Jurkat, Clone E6-1 (cell line): ENCODE results near the gene SETD5.

ENCODE experiments used
- DNase-seq: peaks from one replicate; pipeline ENCODE4 v3.0.0-alpha.2; 2011; ENCODE audit warnings: low read depth, low spot score
- H3K4me3 ChIP-seq: 2 replicates; pipeline ENCODE4 v1.5.1; 2011; ENCODE audit warnings: mild to moderate bottlenecking, low read length, control low read depth, moderate library complexity

SETD5 gene

DNA sequence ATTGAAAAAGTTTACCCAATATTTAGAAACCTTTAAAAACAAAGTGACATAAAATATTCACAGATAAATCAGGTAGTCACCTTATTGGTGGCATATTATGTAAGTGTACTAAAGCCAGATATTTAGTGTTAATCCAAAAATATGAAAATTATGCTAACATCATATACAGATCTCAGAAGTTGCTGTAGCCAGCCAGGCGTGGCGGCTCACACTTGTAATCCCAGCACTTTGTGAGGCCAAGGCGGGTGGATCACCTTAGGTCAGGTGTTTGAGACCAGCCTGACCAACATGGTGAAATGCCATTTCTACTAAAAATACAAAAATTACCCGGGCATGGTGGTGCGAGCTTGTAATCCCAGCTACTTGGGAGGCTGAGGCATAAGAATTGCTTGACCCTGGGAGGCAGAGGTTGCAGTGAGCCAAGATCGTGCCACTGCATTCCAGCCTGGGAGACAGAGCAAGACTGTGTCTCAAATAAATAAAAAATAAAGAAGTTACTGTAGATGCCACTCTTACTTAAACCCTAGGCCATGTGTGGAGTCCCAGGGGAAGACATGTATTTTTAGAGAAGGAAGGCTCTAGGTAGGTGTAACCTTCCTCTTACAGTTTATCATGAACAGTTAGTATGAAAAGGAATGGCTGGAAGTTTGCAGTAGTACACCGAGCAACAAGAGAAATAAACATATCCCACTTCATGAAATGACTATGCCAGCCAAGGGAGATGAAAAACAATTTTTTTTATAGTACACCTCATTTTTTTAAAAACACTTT lies 9.6 kb downstream of the SETD5 start:
- H3K4me3 ChIP-seq = no peak overlapping the region
- no peak for DNase-seq

DNA sequence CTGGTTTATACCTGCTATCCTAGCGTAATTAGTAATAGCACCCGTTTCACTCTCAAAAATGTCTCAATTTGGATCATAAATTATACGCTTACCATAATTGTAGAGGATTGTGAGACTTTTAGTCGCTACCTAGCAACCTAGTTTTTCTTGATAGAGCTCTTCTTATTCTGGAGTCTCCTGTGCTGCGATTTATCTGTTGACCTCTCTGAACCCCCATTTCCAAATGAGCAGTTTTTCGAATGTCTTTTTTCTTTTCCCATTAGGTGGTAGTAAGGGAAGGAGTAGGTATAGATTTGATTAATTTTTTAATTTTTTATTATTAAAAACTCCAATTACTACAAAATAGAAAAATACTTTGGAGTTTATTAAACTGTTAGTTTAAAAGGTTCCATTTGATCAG lies 10.6 kb downstream of the SETD5 start:
- DNase-seq = no peak
- no peak overlapping the region for H3K4me3 ChIP-seq

DNA sequence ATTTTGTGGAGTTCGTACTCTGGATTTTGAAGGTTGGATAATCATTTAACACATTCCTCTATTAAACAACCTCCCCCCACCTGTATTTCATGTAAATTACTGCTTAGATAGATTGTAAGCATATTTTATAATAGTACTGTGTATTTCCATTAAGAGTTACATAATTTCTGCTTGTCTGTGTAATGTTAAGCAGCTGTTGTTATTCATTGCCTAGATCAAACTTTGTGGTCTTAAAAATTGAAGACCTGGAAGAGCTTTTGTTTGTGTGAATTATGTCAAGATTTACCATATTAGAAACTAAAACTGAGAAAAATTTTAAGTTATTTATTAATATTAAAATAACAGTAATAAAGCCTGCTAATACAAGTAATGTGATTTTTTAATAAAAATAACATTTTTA lies 11.1 kb downstream of the SETD5 start:
- no peak overlapping the region for H3K4me3 ChIP-seq
- no peak for DNase-seq

DNA sequence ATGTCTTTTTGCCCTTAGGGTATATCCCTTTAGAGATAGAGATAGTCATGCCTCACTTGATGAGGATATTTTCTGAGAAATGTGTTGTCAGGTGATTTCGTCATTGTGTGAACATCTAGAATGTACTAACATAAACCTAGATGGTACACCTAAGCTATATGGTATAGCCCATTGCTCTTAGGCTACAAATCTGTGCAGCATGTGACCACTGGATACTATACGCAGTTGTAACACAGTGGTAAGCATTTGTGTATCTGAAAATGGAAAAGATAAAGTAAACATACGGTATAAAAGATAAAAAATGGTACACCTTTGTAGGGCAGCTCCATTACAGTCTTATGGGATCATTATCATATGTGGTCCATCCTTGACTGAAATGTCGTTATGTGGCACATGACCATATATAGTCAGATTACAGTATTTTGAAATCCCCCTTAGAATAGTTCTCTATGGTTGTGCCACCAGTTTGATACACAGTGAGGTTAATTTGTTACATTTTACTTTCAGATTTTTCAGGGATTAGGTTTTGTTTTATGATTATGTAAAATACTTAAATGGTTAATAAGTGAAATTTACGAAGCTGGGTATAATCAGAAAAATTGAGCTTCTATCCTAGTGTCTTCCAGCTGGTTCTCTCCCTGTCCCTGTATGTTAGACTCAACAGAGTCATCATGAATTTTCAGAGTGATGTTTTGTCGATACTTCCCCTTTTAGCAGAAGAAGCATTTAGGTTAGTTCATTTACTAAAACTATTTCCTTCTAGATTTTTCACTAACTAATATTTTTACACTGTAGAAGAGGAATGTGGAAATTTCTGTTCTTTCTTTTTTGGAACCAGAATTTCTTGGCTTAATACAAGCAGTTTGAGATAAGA lies 12.8 kb downstream of the SETD5 start:
- no peak overlapping the region for H3K4me3 ChIP-seq
- no peak for DNase-seq

DNA sequence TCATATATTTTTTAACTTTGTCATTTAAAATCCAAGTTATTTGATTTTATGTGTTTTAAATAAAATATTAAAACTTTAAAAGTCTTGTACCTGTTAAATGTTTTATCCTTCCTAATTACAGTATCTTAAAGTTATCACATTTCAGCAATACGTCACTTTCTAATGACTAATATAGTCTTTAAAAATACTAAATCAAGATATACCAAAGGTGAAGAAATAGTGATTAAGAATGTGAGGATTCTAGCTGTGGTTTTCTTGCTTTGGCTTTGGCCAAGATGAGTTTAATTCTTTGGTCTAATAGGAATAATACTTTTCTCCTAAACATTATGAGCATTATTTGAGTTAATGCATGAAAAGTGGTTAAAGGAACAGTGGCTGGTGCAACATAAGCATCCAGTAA lies 13.9 kb downstream of the SETD5 start:
- no peak overlapping the region for H3K4me3 ChIP-seq

DNA sequence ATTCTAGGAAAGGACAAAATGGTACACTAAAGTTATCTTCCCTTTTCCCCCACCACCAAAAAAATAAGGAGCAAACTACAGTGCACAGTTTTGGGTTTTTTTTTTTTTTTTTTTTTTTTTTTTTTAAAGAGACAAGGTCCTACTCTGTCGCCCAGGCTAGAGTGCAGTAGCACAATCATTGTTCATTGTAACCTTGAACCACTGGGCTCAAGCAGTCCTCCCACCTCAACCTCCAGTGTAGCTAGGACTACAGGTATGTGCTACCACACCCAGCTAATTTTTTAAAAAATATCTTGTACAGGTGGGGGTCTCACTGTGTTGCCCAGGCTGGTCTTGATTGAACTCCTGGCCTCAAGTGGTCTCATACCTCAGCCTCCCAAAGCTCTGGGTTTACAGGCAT lies 14.9 kb downstream of the SETD5 start:
- H3K4me3 ChIP-seq = no peak overlapping the region
- no peak for DNase-seq

More for the DNA sequence above, 13.9 kb downstream of the SETD5 start:
- DNase-seq = no peak

DNA sequence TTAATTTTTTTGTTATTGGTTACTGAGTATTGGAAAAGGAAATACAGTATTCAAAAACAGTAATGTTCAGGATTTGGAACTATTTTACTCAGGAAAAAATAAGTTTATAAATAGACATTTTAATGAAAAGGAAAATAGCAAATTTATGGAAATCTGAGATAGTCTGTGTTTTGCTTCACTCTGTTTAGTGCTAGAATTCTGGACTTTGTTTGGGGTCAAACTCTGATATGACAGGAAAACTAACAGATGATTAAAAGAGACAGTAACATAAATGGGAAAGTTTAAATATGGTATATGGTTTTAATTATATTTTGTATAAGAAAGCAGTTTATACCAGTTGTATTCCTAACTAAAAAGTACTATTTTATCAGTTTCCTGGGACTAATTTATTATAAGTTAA lies 17.4 kb downstream of the SETD5 start:
- H3K4me3 ChIP-seq = no peak overlapping the region
- no peak for DNase-seq

DNA sequence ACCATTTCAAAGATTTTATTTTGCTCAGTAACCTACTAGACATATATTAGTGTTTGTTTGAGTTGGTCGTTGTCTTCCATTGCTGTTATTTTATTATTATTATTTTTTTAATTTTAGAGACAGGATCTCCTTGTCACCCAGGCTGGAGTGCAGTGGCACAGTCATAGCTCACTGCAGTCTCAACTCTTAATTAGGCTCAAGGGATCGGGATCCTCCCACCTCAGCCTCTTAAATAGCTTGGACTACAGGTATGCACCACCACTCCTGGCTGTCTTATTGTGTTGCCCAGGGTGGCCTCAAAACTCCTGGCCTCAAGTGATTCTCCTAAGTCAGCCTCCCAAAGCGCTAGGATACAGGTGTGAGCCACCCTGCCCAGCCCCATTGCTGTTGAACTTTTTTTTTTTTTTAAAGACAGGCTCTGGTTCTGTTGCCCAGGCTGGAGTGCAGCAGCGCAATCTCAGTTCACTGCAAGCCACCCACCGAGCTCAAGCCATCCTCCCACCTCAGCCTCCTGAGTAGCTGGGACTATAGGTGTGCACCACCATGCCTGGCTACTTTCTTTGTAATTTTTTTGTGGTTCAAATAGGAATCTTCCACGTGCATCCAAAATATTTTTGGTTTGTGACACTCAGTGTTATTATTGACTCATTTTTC lies 18.2 kb downstream of the SETD5 start:
- no peak overlapping the region for H3K4me3 ChIP-seq
- no peak for DNase-seq

DNA sequence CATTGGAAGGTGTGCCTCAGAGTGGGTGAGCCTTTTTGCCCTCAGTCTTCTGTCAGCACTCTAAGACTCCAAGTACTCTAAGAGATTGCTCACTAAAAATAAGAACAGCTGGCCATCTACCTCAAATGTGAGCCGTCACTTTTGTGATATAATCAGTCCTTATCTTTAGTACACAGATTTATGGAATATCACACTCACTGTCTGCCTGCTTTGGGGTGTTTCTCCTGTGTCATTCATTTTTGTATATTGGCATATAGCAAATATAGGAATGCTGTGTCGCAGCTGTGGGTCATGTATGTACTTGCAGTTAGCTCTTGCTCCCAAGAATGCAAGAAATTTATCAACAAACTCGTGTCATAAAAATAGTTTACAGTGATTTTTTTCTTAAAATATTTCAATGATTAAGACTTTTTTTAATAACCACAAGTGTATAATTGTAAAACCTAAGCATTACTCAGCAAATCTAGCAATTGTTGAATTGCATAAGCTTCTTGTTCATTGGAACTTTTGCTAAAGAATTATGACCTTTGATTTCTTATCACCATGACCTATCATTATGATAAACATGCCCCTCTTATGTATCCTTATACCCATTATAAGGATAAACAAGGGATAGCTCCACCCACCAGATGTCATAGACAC lies 18.8 kb downstream of the SETD5 start:
- H3K4me3 ChIP-seq = no peak overlapping the region
- DNase-seq = no peak

DNA sequence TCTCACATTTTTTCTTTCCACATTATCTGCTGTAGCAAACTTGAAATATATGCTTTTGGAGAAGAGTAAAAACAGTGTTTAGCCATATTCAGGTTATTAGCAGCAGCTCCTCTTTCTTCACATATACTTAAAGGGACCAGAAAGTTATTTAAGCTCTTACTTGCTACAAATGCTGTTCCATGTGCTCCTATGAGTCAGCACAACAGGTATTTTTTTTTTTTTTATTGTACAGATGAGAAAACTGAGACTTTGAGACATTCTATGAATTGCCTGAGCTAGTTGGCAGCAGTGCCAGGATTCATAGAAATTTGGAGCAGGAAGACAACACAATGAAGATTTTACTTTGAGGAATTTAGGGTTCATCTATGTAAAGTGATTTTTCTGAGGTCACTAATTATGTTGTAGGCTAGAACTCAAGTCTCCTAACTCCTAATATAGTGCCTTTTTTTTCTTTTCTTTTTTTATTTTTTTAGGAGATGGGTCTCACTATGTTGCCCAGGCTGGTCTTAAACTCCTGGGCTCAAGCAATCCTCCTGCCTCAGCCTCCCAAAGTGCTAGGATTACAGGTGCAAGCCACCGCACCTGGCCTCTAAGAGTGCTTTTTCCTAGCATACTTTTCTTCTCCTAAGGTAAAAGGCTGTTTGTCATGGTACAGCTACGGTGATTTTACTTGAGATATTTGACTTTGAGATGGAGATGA lies 23.6 kb downstream of the SETD5 start:
- no peak for DNase-seq
- H3K4me3 ChIP-seq = no peak overlapping the region

DNA sequence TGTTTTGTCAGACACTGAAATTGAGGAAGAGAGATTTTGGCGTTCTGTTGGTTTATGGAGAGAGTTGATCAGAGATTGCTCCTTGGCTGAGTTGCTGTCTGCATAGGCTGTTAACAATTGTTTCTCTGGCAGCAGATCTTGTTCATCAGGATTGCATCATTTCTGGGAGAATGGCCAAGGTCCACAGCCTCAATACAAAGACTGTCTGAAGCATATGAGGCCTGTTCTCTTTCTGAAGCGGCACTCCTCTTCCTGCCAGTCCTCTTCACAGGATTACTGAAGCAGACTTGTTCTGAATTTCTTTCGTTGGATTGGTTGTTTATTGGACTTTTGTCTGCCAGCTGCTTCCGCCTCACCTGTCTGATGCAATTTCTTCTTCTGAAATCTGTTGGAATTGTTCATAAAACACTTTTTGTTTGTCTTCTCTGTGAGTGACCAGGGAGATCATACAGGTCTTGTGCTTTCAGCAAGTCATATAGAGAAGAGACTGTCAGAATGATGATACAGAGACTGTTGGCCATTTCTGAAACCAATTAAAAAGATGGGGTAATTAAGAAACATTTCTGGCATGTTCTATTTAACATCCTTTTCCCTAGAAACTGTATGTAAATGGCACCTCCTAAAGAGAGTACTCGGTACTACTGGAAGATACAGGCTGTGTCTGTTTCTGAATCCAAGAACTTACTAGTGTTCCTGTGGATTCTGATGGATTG lies 25.5 kb downstream of the SETD5 start:
- no peak overlapping the region for H3K4me3 ChIP-seq
- no peak for DNase-seq

DNA sequence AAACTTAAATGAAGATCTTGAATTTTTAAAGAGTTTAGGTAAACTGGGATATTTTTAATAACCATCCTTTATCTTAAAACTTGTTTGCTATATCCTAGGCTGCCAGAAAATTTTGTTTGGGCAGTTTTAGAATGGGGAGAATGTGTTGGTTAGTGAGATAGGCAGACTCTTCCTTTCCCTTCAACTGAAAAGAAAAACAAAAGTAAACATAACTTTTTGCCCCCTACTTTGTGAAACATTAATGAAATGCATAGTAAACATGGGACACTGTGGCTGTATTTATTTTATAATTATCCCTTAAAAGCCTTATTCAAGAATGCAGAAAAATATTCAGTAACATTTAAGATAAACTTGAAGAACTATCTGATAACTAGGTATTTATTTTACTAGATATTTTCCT lies 31.0 kb downstream of the SETD5 start:
- no peak overlapping the region for H3K4me3 ChIP-seq
- DNase-seq = no peak

DNA sequence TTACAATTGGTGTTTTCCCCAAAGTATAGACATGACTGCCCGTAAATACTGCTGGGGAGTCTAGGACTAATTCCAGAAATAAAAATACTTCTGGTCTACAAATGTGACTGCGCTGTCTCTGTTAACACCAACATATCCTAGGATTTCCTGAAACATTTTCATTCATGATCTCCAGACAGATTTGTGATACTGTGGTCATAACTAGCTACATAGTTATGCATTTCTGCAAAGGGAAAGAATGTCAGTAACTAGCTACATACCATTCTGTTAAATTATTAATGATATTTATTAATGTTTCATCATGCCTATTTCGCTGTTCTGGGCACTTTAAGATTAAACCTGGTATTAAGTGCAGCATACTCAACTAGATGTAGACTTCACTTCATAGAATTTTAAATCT lies 33.3 kb downstream of the SETD5 start:
- no peak overlapping the region for H3K4me3 ChIP-seq
- no peak for DNase-seq

DNA sequence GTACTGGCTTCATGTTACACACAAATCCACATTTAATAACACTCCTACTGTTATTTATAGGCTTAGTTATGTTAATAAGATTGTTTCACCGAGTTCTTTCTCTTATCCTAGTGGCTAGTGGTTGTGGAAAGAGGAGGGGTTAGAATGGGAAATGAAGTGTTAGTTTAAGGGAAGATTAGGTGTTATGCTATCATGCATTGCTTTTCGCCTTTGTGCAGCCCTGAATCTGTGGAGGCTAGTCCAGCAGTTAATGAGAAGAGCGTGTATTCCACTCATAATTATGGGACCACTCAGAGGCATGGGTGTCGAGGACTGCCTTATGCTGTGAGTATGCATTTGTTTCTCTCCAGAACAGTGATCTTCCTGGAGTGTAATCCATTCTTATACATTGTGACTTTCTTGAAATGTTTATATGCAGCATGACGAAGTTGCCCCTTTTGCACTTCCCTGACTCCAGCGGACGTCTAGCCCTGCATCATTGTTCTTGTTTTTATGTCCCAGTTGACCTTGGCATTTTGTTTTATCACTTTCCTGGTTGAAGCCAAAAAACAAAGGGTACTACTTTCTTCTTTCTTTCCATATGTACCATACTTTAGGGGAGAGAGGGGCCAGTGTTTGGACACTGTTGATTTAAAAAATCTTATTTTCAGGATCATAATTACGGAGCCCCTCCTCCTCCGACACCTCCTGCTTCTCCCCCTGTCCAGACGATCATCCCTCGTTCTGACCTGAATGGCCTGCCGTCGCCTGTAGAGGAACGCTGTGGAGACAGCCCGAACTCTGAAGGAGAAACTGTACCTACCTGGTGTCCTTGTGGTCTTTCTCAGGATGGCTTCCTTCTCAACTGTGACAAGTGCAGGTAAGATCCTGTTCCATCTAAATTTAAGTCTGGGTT lies 36.5 kb downstream of the SETD5 start:
- no peak for DNase-seq
- no peak overlapping the region for H3K4me3 ChIP-seq

DNA sequence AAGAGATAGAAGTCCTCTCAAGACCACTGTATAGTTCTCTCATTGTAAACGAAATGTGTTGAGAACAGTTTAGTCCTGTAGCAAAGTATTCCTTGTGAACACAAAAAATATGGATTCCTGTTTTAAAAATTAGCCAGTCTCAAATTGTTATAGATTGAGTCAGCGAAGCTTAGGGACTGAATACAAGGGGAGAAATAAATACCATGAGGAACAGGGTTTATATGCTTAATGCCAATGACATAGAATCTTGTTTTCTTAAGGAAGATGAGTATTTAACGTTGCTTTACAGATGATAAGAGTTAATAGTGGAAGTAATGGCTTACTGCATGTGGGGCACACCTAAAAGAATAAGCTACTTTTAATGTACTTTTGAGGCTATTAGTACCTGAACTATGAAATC lies 37.9 kb downstream of the SETD5 start:
- no peak overlapping the region for H3K4me3 ChIP-seq
- no peak for DNase-seq

DNA sequence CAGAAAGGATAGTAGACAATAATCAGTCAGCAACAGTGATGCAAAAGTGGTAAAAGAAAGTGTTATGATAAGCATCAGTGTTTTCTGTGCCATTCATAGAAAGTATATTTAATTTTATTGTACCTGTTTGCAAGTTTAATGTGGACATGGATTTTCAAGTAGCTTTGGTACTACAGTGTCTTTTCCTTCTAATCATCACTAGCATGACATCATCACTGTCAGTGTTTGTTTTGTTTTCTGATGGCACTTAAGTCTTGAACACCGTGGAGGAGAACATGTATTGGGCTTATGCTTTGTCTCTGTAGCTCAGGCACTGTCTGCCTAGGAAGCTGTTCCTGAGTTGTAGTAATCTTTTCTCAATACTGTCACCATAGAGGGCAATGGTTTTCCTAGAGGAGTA lies 41.9 kb downstream of the SETD5 start:
- no peak for DNase-seq
- no peak overlapping the region for H3K4me3 ChIP-seq

DNA sequence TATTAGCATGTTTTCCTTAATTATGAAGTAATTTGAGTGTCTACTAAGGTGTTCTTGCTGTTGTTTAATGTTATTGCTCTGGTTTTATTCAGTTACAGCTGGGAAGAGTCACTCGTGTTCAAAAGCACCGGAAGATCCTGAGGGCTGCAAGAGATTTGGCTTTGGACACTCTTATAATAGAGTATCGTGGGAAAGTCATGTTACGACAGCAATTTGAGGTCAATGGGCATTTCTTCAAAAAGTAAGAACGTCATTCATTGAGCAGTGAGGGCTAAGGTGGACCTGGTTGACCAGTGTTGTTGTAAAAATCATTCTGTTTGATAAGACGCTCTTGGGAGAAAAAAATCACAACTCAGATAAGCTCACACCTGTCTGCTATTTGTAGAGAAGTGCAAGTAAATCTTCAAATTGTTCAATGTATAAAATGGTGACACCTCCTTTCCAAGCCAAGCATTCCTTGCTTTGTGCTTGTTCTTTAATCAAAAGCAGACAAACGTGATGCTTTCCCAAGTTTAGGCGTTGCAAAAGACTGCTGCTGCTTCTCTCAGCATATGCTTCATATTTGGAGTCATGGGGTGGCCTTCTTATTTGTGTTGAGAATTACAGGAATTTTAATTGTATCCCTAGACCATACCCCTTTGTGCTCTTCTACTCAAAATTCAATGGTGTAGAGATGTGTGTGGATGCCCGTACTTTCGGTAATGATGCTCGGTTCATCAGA lies 44.2 kb downstream of the SETD5 start:
- H3K4me3 ChIP-seq = no peak overlapping the region
- DNase-seq = no peak
